Measurements from ENCODE around the gene MAP3K20.
"Not testable (repeated sequence)": the region's sequence is repeated elsewhere in the genome, so short reads cannot be mapped to it uniquely, and the experiment has no call there.

MAP3K20 gene

GRCh38 chr2:173128132-173128531 lies 52.5 kb downstream of the MAP3K20 start:
- DNase-seq = not testable (repeated sequence)

DNA sequence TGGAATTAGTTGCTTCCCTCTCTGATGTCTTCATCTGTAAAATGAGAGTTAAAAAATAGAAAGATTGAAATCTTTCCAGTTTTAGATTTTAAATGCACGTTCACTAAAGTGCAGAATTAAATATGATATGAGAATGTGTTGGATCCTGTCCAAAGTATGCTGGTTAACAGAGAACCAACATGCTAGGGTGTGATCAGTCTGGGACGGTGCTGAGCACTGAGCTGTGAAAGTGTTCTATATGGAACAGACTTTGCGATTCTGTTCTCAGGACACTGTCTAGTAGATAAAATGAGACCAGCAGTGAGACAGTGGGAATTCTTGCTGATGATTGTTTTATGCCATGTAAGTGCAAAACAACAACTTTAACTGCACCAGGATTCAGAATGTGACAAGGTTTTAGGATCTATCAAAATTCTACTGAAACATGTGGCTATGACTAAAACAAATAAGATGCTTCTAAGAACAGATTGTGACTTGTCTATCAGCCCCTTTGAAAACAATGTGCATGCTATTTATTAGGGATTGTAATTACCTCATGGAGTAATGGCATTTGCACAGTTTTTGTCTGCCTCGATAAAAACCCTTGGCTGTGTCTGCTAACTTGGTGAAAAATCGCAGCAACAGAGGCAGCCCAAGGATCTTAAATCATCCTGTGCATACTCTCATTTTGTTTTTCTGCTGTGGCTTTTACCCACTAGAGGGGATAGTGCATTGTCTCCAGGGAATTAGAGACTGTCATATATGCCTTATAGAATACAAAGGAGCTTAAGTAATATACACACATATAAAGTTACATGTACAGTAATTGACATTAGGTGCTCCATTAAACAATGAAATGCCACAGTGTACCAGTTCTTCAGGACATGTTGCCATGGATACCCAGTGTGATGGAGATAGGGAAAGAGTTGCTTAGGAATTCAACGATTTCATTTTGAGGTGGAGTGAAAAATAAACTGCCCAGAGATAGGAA lies 55.1 kb downstream of the MAP3K20 start:
- DNase-seq = peak; percentile 35

DNA sequence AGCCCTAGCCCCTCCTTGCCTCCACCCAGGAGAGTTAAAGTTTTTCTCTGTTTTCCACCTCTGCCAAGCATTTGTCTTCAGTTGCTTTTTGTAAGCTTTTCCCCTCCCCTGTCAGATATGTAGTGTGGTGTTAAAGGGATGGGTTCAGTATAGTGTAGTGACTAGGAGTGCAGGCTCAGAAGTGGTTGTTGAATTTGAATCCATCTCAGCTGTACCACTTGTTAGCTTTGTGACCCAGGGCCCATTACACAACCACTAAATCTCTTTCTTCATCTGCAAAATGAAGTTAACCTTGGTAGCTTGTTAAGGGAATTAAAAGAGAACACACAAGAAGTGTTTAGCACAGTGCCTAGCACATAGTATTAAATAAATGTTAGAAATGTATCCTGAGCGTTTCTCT lies 56.9 kb downstream of the MAP3K20 start:
- no peak for DNase-seq

GRCh38 chr2:173134703-173135102 lies 59.1 kb downstream of the MAP3K20 start:
- no peak for DNase-seq

DNA sequence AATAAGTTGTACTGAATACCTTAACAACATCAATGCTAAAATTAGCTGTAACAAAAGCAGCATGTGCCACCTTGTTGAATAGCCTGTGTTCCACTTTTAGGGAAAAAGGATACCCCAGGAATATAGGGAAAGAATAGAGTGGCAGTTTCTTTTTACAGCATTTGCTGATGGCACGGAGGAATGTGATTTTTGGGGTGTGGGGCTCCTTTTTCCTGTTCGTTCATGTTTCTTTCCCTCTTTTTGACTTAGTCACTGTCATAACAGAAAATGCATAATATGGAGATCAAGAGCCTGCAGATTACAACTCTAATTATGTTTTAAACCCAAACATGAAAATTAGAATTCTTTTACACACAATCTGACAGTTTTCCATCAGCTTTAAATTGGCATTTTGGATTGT lies 60.4 kb downstream of the MAP3K20 start:
- no peak for DNase-seq

DNA sequence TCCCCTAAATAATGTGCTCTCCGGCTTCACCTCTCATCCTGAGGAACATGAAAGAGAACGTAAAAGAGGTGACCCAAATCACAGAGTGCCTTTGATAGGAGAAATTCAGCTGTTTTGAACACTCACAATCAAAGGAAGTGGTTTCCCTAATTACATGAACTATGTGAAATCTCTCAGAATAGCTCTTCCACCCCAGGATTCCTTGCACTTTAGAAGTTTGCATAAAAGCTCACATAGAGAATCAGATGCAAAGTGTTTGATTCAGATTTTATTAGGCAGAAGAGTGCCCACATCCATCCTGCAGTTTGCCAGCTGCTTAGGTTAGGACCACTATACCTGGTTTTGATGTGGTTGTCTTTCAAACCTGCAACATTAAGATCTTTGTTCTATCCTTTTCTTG lies 61.0 kb downstream of the MAP3K20 start:
- DNase-seq = no peak

- DNase-seq = no peak
Observed at GRCh38 chr2:173137610-173138009, 62.0 kb downstream of the MAP3K20 start.

DNA sequence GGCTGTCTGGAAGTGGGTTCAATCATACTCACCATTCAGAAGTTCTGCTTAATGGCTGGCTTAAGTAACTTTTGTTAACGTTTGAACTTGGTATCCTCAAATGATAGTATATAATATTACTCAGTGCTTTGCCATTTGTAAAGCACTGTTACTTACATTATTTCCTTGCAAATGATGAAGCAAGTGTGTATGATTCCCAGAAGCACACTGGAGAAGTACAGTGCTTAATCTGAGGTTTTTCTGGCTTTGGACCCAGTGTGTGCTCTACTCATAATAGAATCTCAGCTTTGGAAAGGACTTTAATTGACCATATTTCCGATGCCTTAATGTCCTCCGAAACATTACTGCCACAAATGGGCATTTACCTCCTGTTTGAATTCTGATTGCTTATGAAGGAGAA lies 63.3 kb downstream of the MAP3K20 start:
- DNase-seq = no peak

DNA sequence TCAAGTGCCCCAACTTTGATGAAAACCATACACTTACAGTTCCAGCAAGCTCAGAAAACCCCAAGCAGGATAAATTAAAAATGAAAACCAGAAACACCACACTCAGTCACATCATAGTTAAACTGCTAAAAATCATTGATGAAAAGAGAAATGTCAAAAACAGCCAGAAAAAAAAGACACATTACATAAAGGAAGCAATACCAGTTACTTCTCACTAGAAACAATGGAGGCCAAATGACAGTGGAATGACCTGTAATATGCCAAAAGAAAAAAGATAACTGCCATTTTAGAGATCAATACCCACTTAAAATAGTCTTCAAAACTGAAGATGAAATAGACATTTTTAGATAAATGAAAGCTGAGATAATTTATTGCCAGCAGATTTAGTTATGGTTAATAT lies 66.0 kb downstream of the MAP3K20 start:
- DNase-seq = no peak

- DNase-seq = no peak
Observed at GRCh38 chr2:173145454-173145853, 69.8 kb downstream of the MAP3K20 start.

DNA sequence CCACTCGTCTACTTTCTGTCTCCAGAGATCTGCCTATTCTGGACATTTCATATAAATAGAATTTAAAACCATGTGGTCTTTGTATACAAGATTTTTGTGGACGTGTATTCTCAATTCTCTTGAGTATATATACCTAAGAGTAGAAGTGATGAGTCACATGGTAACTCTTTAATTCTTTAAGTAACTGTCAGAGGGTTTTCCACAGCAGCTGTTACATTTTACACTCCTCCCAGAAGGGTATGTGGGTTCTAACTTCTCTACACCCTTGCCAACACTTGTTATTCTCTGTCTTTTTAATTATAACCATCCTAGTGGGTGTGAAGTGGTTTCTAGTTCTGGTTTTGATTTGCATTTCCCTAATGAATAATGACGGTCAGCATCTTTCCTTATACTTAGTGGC lies 70.9 kb downstream of the MAP3K20 start:
- no peak for DNase-seq

- DNase-seq = no peak
Observed at GRCh38 chr2:173148520-173148919, 72.9 kb downstream of the MAP3K20 start.

- DNase-seq = no peak
Observed at GRCh38 chr2:173149491-173149890, 73.8 kb downstream of the MAP3K20 start.

GRCh38 chr2:173150087-173150486 lies 74.4 kb downstream of the MAP3K20 start:
- DNase-seq = no peak

GRCh38 chr2:173150963-173151362 lies 75.3 kb downstream of the MAP3K20 start:
- no peak for DNase-seq

GRCh38 chr2:173151671-173152401 lies 76.2 kb downstream of the MAP3K20 start:
- DNase-seq = no peak

DNA sequence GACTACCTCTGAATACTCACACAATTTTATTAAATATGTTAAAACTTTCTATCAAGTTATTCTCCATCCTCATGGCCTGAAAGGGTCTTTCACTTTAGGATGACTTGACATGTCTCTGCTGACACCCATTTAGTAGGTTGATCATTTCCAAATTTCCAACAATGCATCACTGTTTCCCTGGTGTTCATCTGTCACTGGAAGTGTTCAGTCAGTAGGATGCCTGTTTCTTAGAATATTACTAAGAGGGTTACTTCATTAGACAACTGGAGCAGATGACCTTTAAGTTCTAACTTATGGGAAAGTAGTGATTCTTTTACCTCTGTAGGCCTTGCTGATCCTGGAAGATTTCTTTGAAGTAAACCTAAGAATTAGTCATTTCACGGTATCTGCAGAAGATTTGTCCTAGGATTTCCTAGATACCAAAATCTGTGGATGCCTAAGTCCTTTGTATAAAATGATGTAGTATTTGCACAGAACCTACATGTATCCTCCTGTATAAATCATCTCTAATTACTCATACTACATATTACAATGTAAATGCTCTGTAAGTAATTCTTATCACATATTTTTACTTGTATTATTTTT lies 77.7 kb downstream of the MAP3K20 start:
- DNase-seq = no peak

GRCh38 chr2:173157676-173158293 lies 82.1 kb downstream of the MAP3K20 start:
- DNase-seq = no peak

- DNase-seq = no peak
Observed at GRCh38 chr2:173159791-173160463, 84.3 kb downstream of the MAP3K20 start.

DNA sequence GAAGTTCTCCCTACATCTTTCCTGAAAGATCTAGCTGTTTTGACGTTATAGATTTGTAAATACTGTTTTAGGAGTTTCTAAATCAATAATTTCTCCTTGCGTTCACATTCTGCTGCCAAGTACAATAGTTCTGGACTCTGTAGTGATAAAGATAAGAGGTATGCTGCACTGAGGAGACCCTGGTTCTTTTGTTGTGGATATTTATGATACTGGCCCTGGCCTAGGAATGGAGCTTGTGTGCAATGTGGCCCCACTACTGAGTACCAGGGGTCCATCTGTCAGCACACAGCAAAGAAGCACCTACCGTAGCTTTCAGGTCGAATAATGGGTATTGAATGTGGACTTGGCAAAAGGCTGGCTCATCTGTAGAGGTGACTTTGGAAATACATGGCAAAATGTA lies 85.0 kb downstream of the MAP3K20 start:
- DNase-seq = no peak

GRCh38 chr2:173161040-173161439 lies 85.4 kb downstream of the MAP3K20 start:
- DNase-seq = no peak

DNA sequence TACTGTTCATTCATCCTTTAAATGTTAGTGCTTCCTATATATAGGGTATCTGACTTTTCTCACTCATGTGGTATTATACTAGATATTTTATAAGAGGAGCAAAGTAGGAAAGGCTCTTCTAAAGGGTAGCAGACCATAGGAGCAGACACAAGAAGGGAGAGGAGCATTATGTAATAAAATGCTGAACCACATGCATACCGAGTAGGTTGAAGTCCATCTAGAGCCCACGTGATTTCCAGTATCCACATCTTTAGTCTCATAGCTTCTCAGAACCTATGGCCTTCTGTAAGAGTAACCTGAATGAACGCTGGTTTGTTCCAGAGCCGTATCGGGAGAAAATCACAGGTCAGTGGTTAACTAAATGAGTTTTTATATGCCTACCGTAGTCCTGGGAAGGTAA lies 85.9 kb downstream of the MAP3K20 start:
- no peak for DNase-seq

DNA sequence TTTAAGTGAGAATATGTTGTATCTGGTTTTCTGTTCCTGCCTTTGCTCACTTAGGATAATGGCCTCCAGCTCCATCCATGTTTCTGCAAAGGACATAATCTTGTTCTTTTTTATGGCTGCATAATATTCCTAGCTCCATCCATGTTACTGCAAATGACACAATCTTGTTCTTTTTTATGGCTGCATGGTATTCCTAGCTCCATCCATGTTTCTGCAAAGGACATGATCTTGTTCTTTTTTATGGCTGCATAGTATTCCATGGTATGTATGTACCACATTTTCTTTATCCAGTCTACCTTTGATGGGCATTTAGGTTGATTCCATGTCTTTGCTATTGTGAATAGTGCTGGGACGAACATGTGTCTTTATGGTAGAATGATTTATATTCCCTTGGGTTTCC lies 87.7 kb downstream of the MAP3K20 start:
- not testable (repeated sequence) for DNase-seq
